Breast epithelium (tissue), 3 donors: ENCODE data around the gene CTTN.

Experiments used
- POLR2A ChIP-seq: fragments of 450-650 bp; IDR thresholded peaks from one replicate; pipeline ENCODE4 v1.6.1; 2016; ENCODE audit warnings: antibody characterized with exemption, mild to moderate bottlenecking, moderate library complexity
- TF ChIP-seq, protein P1 (sequence below), 3 donors: fragments of 450-650 bp; IDR thresholded peaks; one replicate each; pipeline ENCODE4 v1.5.1; 2016 to 2017; ENCODE audit warnings: antibody characterized with exemption in 3 of 3, mild to moderate bottlenecking in 3 of 3, moderate library complexity in 3 of 3

- TF ChIP-seq, protein P1, sequence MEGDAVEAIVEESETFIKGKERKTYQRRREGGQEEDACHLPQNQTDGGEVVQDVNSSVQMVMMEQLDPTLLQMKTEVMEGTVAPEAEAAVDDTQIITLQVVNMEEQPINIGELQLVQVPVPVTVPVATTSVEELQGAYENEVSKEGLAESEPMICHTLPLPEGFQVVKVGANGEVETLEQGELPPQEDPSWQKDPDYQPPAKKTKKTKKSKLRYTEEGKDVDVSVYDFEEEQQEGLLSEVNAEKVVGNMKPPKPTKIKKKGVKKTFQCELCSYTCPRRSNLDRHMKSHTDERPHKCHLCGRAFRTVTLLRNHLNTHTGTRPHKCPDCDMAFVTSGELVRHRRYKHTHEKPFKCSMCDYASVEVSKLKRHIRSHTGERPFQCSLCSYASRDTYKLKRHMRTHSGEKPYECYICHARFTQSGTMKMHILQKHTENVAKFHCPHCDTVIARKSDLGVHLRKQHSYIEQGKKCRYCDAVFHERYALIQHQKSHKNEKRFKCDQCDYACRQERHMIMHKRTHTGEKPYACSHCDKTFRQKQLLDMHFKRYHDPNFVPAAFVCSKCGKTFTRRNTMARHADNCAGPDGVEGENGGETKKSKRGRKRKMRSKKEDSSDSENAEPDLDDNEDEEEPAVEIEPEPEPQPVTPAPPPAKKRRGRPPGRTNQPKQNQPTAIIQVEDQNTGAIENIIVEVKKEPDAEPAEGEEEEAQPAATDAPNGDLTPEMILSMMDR (IDR thresholded peaks at IDR 0.05): no peak
- TF ChIP-seq POLR2A: no peak
Measured at GRCh38 chr11:70440206-70440605, 41.9 kb downstream of the CTTN start.
